Keratinocyte (primary cell): ENCODE results near the gene FOXP2.

ENCODE experiments used
- EZH2 ChIP-seq: IDR thresholded peaks from one replicate; pipeline ENCODE4 v1.6.1; 2012; ENCODE audit warnings: inconsistent platforms, mild to moderate bottlenecking, low read length, moderate library complexity
- TF ChIP-seq, protein P1 (sequence below), 3 experiments: IDR thresholded peaks in 1 of 3; conservative IDR thresholded peaks in 1 of 3; optimal IDR thresholded peaks in 1 of 3; 2 replicates in 2 of 3; 3 replicates in 1 of 3; pipeline versions ENCODE3 to v1.5.1; 2011; ENCODE audit warnings: low read length in 3 of 3, mild to moderate bottlenecking in 3 of 3, moderate library complexity in 2 of 3, control low read depth in 1 of 3, inconsistent platforms in 1 of 3; ENCODE audit not compliant: insufficient read depth in 2 of 3; ENCODE audit errors: extremely low read depth in 1 of 3

DNA sequence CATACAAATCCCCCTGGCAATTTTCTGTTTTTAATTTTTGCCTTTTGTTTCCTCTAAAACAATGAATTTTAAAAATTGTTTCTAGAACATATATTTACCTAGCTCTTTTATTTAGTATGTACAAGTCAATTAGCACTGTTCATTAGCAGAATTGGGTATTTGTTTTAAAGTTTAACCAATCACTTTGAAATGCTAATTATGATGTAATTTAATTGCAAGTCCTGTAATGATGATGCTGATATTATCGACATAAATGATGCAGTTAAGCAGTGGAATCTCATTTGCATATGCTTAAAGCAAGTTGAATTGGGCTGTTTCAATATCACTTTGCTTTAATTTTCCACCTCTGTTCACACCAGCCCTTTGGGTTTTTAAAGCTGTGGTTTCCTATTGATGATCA is 2.7 kb downstream of the FOXP2 start:
- TF ChIP-seq, protein P1, sequence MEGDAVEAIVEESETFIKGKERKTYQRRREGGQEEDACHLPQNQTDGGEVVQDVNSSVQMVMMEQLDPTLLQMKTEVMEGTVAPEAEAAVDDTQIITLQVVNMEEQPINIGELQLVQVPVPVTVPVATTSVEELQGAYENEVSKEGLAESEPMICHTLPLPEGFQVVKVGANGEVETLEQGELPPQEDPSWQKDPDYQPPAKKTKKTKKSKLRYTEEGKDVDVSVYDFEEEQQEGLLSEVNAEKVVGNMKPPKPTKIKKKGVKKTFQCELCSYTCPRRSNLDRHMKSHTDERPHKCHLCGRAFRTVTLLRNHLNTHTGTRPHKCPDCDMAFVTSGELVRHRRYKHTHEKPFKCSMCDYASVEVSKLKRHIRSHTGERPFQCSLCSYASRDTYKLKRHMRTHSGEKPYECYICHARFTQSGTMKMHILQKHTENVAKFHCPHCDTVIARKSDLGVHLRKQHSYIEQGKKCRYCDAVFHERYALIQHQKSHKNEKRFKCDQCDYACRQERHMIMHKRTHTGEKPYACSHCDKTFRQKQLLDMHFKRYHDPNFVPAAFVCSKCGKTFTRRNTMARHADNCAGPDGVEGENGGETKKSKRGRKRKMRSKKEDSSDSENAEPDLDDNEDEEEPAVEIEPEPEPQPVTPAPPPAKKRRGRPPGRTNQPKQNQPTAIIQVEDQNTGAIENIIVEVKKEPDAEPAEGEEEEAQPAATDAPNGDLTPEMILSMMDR (optimal IDR thresholded peaks at IDR 0.05 in 1 of 3, IDR thresholded peaks at IDR 0.05 in 1 of 3, conservative IDR thresholded peaks at IDR 0.05 in 1 of 3; ENCODE audit: extremely low read depth in 1 of 3, insufficient read depth in 2 of 3, low read length in 3 of 3): no peak
- TF ChIP-seq EZH2: no peak
